HG03520 (cell line): Measurements from ENCODE around the gene SLC1A7.

Experiments used
- ATAC-seq: cut with Tn5 transposase; IDR thresholded peaks from one replicate; pipeline ENCODE4 v1.9.1; 2021; ENCODE audit warnings: mild to moderate bottlenecking, moderate library complexity; ENCODE audit not compliant: unreplicated experiment

SLC1A7 gene

DNA sequence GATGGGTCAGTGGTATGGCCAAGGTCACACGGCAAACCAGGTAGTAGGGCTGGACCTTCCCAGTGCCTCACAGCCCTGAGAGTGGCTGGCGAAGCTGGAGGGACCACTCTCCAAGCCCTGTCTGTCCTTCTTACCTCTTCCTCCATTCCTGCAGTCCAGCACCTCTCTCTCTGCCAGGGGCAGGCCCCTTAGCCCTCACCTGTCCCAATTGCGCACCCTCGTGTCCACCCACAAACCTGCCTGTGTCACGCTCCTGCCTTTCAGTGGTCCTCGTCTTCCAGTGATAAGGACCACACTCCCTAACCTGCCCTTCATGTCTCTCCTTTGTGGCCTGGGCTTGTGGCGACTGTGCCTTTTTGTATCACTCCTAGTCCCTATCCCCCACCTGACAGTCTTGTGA, 77.0 kb downstream of the SLC1A7 start:
- no peak for ATAC-seq

- no peak for ATAC-seq
Observed at GRCh38 chr1:53063744-53064515, 78.5 kb downstream of the SLC1A7 start.

- no peak for ATAC-seq
Observed at GRCh38 chr1:53062708-53063591, 79.5 kb downstream of the SLC1A7 start.

- ATAC-seq, result no peak
Observed at GRCh38 chr1:53061859-53062707, 80.4 kb downstream of the SLC1A7 start, which contains the start of gene PODN. PODN (plus strand) TSS chr1:53062213; CDS start chr1:53069856, 7,643 bp downstream.

DNA sequence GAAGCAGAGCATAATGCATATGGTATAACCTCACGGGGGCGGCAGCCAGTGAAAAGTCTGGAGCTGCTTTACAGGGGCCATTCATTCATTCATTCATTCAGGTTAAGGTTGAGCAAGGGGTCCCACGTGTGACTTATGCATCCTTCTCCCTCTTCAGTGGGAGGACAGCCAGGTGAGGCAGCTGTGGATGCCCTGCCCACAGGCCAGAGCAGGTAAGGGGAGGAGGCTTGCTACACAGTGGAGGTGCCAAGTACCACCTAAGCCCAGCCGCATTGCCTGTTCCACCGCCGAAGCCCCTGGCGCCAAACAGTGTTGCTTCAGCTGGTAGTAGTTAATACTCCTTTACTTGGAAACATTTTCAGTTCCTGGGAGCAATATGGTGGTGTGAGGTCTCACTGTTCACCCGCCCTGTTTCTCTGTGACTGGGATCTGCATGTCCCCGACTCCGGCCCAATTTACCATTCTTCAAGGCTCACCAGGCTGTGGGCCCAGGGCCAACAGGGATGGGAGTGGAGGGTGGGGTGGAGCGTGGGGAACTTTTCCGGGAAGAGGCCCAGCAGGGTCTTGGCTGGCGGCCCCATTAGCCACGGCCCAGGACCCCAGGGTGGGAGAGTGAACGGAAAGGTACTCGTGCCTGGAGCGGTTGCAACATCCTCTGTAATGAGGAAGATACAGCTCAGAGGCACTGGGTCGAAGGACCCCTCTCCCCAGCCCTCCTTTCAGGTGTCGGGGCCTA, 81.1 kb downstream of the SLC1A7 start:
- ATAC-seq, result no peak

- ATAC-seq, result no peak
Observed at GRCh38 chr1:53060579-53060978, 81.9 kb downstream of the SLC1A7 start.

GRCh38 chr1:53057127-53057526, 85.3 kb downstream of the SLC1A7 start:
- no peak for ATAC-seq

GRCh38 chr1:53051676-53052075, 90.8 kb downstream of the SLC1A7 start:
- no peak for ATAC-seq

DNA sequence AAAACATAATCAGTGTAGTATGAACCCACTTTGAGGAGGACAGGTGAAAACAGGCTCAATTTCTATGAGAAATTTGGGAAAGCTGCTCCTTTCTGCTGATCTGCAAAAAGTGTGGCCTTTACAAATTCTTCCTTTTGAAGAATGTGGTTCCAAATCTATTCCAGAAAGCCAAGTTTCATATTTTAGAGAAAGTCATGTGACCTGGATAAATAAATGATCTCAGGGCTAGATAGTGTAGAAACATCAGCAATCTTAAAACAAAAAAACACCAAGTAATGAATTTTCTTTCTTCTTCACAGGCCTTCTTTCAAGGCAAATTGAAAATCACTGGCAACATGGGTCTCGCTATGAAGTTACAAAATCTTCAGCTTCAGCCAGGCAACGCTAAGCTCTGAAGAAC, 92.1 kb downstream of the SLC1A7 start:
- ATAC-seq, result no peak

DNA sequence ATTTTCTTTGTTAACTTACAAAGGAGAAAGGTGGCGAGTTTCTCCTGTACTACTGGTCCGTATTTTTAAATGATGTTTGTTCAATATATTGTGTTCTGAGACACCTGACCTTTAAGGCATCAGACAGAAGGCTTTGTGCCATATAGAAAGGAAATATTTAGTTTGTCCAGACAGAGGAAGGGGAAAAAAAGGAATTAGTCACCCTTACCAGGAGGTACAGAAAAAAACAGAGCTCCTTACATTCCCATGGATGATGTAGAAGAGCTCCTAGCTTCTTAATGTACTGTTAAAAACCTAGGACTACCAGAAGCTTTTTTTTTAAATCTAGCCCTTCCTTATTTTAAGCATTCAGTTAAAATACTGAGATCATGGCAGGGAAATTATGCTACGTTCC, 92.9 kb downstream of the SLC1A7 start:
- no peak for ATAC-seq

GRCh38 chr1:53048960-53049573, 93.4 kb downstream of the SLC1A7 start:
- no peak for ATAC-seq

- ATAC-seq, result no peak
Observed at GRCh38 chr1:53047737-53048736, 94.4 kb downstream of the SLC1A7 start.

DNA sequence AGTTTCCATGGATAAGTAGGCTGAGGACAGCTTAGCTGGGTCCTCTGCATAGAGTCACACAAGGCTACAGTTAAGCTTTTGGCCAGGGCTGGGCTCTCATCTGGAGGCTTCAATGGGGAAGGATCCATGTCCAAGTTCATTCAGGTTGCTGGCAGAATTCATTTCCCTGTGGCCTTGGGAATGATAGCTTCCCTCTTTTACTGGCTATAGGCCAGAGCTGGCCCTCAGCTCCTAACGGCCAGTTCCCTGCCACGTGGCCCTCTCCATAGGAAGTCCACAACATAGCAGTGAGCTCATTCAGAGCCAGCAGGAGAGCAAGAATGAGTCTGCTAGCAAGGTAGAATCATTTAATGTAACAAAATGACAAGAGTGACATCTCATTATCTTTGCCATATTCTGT, 95.5 kb downstream of the SLC1A7 start:
- ATAC-seq, result no peak

- ATAC-seq, result no peak
Observed at GRCh38 chr1:53044926-53045325, 97.5 kb downstream of the SLC1A7 start.

GRCh38 chr1:53043271-53043670, 99.2 kb downstream of the SLC1A7 start:
- ATAC-seq, result no peak

- ATAC-seq, result no peak
Observed at GRCh38 chr1:53038566-53038965, 103.9 kb downstream of the SLC1A7 start.
